ENCODE data around the gene ELMO1.
A peak's percentile ranks its signal among the peaks of the same experiment; 100 is the strongest.

The ELMO1 gene

DNA sequence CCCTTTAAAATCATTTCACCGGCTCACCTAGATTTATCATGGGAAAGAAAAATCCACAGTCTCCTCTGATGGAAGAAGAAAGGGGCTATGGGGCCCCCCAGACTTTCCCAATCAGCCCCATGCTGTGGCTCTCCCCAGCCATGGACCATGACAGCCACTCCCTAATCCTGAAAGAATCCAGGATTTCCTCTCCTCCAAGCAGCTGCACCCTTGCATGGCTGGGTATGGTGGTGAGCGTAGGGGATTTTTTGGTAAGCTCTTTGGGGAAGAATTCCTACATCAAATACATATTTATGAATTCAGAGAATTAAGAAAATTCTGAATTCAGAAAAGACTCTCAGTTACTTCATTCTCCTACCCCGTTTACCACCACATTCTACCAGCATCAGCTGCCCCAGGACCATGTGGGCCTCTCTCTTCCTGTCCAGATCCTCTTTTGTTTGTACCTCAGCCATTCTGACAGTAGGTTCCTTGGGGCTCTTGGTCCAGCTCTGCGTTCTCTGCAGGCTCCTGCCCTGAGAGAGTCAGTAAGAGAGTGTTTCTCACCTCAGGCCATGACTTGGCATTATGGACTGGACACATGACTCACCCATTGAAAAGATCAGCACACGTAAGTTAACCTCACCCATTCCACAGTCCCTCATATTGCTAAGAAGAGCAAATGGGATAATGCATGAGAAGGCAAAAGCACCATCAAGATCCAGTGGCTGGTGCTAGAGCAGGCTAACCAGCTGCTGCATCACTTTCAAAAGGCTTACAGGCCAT is 337.8 kb downstream of the ELMO1 start:
- no peak for DNase-seq

DNA sequence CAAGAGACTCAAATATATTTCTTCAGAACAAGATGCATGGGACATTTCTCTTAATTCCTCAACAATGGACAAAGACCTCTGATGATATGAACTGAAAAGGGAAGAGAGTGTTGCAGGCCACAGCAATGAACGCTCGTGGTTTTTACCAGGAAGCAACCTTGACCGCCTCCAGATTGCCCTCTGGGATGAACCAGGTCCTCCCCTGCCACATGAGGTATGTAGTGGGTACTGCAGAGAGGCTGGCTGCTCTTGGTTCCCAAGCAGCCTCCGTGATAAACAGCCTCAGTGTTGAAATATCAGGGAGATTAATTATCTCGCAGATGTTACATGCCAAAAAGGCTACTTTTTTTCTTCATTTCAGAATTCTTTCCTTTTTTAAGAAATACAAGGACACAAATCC is 338.8 kb downstream of the ELMO1 start:
- no peak for DNase-seq

DNA sequence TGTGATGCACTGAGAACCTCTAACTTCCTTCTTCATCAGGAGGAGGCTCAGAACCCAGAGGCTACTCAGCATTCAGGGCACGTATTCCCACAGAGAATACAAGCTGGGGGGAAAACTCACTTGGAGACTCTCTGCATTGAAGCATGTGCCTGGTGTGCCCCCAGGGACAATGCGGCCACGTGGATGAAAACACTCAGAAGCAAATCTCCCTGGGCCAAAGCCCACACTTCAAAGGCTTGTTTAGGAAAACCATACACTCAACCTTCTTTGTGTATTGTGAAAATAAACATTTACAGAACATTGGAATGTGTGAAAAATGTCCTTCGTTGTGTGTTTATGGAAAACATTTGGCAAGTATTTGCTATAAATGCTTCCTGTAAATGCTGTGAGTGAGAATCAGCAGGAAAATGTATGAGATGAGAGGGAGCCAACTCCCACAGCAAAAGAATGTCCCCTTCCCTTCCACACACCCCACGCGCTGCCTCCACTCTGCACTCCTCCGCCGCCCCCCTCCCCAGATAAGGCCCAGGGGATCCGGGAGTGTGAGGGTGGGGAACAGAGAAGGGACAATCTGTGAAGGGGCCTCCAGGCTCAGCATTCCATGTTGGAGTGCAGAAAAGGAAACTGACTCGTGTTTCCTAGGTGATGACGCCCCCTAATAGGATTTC is 339.5 kb downstream of the ELMO1 start:
- no peak for DNase-seq

DNA sequence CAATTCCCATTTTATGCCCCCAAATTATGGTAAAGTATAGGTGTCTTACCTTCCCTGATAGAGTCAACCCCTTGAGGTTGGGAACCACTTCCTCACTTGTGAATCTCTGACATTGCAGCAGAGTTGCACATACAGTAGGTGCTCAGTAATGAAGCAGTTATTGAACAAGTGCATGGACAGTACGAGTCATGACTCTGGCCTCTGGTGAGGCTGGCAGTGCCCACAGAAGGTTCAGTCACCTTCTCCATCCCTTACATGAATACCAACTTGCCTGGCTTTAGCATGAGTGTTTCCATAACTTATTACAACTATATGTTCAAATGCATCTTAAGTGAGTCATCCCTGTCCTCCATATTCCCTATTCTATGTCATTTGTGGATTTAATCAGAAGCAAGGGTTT is 340.0 kb downstream of the ELMO1 start:
- no peak for DNase-seq

DNA sequence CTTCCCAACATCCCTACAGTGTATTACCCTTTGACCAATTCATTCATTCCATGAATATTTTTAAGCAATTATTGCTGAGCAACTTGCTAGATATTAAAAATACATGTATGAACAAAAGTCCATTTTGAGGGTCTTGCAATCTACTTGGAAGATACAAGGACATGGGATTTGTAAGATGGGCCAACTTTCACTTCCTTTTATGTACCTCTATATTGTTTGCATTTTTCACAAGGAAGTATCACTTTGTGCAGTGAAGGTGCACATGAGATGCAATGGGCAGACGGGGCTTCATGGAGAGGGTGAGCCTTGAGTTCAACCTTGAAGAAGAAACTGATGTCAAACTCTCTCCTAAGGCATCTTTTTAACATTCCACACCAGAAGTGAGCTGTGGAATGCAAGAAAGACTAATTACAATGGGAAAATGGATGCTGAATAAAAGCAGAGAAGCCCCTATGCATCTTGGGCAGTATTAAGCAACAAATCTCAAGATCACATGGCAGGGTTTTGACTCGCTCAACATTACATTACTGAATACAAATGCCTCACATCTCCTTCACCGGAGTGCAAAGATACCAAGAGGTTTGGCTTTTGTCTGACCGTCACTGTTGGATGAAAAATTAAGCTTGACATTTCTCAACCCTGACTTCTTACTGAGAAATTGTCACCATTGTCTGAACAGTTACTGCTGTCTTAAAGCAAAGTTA is 341.5 kb downstream of the ELMO1 start:
- DNase-seq, result no peak

DNA sequence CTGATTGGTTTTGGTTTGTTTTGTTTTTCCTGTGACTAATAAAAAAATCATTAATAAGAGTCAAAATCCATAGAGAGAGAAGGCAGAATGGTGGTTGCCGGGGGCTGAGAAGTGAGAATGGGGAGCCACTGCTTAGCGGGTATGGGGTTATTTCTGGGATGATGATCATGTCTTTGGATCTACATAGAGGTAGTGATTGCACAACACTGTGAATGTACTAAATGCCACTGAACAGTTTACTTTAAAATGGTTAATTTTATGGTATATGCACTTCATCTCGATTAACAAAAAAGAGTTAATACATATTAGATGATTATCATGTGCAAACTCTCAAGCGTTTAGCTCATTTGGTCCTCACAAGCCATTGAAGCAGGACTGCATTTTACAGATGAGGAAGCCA is 342.9 kb downstream of the ELMO1 start:
- no peak for DNase-seq

DNA sequence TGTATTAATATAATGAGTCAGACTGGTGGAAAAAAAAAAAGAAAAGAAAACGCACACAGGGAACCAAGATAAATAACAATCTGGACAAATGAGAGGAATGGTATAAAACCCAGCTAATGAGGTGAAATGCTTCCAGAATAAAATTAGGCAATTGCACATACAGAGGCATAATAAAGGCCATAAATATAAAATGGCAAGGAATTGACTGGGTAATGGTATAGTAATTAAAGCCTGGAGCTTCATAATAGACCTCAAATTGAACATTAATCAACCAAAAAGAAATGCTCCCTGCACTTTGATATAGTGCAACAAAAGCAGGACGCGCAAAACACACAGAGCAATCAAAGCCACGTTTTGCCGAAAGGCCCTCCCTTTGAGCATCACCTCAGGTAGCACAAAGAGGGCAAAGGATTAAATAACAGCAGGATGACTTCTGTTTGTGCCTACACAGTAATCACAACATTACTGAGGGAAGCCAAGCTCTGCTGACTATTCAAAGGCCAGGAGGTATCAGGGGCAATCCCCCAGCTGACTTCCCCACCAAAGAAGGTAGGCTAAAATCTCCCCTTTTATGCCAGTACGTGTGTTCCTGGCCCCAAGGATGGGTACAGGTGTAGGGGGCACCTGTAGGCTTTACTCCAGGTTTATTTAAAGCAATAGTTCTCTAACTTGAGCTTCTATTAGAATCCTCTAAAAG is 343.7 kb downstream of the ELMO1 start:
- no peak for DNase-seq

DNA sequence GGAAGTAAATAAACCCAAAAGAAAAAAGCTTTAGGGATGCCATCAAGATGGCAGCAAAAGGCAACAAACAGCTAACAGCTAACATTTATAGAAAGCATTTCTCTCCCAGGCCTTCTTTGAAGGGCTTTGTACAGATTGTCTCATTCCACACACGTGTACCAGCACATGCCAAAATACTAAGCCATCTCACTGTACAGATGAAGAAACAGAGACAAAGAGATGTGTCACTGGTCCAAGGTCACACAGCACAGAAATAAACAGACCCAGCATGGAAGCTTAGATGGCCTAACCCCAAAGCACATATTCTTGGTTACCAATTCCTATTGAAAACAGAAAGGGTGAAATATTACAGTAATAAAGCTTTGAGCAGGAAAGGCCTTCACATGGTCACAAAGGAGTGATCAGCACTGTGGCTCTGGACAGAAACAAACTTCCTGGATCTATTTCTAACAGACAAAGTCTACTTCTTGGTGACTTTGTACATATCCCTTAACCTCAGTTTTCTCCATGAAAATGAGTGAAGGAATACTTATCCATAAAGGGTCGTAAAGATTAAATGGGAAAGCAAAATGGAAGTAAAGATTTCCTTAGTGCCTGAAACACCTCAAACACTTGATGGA is 346.0 kb downstream of the ELMO1 start:
- no peak for DNase-seq

DNA sequence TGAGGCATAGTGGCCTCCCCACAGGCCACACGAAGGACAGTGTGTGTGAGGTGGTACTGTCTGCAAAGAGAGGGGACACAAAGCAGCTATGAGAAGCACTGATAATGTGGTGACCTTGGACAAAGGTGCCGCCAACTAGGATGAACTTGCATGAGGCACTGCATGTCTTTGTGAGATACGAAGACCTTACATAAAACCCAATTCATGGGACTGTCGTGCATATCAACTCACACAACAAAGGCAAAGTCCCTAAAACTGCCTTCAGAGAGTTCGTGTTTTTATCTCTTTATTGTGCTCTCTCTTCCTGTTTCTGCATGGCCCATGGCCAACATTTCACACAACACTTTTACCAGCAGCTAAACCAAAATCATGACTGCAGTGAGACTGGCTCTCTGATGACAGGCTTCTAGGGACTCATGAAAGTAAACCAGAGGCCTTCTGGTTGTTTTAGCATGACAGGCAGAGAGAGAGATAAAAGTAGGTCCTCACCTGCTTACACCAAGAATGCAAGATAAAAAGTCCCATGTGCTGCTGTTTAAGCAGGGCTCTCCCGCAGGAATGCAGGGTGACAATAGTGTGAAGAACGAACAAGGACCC is 347.8 kb downstream of the ELMO1 start:
- DNase-seq, result no peak

DNA sequence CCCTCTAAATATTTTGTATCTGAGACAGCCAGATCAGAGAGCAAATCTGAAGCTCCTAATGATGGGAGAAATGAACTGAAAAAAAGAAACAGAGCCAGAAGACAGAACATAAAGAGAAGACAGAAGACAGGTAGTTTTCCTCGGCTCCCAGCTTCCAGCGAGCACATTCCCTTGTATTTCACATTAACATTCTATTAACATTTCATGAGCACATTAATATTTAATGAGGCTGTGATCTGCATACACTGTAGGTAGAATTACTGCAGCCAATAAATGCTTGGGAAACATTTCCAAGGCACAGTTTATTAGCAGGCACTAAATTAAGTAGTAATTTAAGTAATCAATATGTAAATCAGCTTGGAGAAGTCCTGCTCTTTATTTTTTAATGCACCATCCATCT is 349.9 kb downstream of the ELMO1 start:
- no peak for DNase-seq

DNA sequence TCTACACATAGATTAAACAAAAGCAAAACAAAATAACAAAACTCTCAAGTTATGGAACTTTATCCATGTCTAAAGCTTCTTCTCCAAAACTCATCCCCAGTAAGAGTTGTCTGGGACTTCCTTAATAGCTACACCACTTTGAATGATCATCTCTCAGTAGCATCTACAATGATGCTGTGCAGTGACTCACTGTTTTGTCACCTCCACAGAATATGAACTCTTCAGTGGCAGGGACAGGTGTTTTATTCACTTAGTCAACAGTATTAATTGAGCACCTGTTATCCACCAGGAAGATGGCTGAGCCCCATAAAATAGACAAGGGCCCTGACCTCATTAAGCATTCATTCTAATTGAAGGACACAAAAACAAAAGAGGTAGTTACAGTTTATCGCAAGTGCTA is 350.7 kb downstream of the ELMO1 start:
- no peak for DNase-seq

DNA sequence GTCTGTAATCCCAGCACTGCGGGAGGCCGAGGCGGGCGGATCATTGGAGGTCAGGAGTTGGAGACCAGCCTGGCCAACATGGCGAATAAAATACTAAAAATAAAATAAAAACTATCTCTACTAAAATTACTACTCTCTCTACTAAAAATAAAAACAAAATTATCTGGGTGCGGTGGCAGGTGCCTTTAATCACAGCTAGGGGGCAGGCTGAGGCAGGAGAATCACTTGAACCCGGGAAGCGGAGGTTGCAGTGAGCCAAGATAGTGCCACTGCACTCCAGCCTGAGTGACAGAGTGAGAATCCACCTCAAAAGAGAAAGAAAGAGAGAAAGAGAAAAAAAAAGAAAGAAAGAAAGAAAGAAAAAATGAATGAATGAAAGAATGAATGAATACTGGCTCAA is 351.4 kb downstream of the ELMO1 start:
- no peak for DNase-seq

DNA sequence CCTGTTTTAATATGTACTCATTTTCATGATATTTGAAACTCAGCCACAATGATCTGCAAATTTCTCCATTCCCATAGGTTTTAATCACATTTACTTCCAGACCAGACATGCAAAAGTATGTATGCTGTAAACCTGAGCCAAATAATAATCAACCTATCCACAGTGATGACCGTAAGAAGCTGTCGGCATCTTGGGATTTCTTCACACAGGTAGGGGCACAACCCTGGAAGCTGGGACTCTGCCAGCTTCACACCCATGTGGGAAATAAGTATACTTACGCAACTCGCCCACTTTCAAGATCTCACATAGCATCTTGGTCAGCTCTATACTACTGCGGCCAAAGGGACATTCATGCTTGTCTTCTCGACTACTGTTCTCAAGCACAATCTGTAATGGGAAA is 352.3 kb downstream of the ELMO1 start:
- no peak for DNase-seq

DNA sequence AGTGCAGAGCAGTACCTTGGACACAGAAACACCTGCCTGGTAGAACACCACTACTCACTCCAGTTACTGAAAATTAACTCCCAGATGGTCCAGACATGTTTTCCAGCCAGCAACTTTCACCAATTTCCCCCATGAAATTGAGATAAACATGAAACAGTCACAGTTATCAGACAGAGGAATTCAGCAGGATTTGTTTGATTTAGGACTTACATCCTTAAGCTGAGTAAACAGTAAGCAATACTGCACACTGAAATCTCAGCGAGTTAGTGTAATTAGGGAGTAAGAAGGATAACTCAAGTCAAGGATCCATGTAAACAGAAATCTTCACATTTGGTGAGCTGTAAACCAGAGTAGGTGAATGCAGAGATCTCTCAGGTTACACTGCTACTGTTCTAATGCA is 353.5 kb downstream of the ELMO1 start:
- DNase-seq, result peak; percentile 74

DNA sequence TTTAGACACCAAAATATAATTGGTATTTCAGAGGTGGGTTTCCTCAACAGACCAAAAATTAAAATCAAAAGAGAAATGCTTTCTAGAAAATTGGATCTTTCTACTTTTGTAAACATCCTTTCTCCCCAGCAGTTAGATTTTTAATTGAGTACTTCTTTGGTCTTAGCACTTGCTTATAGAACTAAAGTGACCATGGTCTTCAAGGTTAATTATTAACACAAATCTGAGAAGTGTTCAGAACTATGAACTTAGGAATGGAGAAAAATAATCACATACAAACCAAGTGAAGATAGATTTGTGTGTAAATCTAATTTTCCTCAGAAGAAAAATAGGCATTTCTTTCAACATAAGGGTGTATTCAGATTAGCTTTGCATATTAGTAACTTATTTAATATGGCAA is 355.4 kb downstream of the ELMO1 start:
- no peak for DNase-seq

DNA sequence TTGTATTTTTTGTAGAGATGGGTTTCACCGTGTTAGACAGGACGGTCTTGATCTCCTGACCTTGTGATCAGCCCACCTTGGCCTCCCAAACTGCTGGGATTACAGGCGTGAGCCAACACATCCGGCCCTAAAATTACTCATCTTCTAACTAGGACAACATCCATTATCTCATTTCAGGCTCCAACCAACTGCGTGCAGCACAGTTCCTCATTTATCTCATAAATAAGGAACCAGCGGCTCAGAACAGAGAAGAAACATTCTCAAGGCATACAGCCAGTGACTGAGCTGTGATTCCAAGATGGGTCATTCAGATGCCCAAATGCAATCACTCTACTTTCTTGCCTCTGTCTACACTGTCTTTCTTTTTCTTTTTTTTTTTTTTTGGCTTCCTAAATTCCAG is 356.1 kb downstream of the ELMO1 start:
- DNase-seq, result no peak

DNA sequence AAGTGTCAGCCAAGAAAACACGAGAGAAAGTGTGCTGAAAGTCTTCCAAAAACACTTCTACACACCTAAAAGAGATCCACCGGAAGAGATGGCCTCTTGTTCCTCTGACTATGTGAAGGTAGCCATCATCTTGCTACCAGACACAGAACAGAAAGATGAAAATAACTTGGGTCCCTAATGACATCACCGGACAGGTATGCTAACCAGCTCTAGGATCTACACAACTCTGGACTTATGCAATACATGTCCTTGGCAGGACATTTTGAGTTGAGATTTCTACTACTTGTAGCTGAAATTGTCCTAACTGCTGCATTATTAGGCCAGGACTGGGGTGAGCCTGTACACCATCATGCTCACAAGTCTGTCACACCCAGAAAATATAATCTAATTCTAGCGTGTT is 358.7 kb downstream of the ELMO1 start:
- no peak for DNase-seq

DNA sequence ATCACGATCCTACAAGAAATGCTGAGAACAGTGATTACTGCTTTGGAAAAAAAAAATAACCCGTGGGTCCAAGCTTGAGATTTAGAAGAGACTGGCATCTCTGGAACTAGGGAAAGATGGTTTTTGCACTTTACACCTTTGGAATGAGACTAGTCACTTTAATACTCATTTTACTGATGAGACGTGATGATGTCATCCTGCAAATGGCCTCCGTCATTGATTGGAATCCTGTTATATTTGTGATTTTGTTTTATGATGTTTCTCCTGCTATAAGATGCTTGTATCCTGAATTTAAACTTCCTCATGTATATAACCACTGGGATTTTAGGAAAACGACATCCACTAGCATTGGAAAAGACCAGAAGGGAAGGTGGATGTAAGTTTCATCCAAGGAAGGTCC is 363.1 kb downstream of the ELMO1 start:
- DNase-seq, result no peak

DNA sequence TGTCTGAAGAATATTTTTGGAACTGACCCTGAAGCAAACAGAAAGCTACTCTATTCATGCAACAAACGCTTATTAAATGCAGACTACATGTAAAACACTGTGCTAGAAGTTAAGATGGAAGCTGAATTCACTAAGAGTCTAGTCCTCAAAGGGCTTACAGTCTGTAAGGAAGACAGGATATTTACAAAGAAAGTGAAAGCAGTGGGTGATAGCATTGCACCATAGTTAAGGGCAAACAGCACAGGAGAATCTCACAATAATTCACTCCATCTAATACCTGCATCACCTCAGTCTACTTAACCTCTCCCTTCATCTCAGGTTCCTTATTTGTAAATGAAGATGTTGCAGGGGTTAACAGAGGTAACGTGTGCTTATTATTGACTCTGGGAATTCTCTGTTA is 364.4 kb downstream of the ELMO1 start:
- no peak for DNase-seq

DNA sequence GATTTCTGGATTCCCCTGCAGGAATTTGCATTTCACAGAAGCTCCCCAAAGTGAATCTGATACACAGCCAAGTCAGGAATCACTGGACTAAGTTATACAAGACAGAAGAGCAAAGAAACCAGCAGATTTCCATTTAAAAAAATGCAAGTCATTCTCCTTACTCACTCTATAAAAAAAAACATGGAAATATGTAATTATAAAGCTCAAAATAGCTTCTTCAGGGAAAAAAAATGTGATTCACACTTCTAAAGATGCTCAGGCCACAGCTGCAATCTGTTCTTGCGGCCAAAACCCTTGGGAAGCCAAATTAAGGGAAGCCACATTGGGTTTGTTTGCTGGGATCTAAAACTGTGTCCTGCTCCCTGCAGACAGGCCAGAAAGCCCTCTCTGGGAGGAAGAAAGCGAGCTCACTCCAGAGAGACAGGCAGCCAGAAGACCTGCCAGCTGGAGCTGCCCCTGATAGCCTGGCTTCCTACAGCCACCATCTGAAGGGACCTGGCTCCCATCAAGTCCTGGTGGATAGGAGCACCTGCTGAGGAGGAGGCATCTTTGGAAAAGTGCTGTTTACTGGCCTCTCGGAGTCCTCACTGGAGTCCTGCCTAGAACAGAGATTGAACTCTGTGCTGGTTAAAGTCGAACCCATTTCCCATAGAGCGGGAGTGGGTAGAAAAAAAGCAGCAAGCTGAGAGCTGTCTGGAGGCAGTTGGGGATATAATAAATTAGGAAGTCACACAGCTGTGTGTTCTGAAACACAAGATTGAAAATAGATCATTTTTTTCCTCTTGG is 365.2 kb downstream of the ELMO1 start:
- peak; percentile 23 for DNase-seq

DNA sequence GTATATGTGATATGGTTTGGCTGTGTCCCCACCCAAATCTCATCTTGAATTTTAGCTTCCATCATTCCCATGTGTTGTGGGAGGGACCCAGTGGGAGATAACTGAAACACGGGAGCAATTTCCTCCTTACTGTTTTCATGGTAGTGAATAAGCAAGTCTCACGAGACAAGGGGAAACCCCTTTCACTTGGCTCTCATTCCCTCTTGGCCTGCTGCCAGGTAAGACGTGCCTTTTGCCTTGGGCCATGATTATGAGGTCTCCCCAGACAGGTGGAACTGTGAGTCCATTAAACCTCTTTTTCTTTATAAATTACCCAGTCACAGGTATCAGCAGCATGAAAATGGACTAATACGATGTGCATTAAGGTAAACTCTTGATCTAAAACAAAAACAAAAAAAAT is 367.2 kb downstream of the ELMO1 start:
- DNase-seq, result peak; percentile 62

DNA sequence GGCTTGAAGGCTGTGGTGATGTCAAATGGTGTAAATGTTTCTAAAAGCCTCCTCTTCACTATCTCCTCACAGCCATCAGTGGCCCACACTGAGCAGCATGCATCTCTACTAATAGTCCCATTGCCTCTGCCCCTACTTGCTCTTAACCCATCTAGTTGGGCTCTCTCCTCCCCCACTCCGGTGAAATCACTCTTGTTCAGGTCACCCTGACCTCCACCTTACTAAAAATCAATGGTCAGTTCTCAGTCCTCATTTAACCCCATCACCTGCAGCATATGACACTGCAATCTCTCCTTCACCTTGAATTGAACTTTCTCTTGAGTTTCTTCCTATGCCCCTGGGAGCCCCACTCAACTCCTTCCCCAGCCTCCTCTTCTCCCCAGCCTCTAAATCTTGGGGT is 369.2 kb downstream of the ELMO1 start:
- no peak for DNase-seq
